ENCODE results near the gene FOXP2.
A peak's percentile ranks its signal among the peaks of the same experiment; 100 is the strongest.
"Not testable (repeated sequence)": the region's sequence is repeated elsewhere in the genome, so short reads cannot be mapped to it uniquely, and the experiment has no call there.

Gene FOXP2

DNA sequence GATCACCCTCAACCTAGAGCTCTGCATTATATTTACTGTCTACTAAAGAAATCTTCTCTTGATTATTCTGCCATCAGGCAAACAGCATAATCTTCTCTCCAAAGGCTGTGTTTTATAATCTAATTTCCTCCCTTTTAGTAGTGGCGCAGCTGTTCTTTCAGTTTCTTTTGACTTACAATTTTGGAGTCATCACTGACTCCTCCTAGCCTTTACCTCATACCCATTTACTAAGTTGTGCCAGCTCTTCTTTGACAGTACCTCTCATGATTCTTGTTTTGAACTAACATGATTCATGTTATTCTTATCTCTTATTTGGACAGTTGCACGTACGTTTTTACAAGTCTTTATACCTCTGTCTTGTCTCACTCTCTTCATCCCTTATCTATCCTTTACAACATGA lies 113.0 kb downstream of the FOXP2 start:
- TF ChIP-seq, protein P1, sequence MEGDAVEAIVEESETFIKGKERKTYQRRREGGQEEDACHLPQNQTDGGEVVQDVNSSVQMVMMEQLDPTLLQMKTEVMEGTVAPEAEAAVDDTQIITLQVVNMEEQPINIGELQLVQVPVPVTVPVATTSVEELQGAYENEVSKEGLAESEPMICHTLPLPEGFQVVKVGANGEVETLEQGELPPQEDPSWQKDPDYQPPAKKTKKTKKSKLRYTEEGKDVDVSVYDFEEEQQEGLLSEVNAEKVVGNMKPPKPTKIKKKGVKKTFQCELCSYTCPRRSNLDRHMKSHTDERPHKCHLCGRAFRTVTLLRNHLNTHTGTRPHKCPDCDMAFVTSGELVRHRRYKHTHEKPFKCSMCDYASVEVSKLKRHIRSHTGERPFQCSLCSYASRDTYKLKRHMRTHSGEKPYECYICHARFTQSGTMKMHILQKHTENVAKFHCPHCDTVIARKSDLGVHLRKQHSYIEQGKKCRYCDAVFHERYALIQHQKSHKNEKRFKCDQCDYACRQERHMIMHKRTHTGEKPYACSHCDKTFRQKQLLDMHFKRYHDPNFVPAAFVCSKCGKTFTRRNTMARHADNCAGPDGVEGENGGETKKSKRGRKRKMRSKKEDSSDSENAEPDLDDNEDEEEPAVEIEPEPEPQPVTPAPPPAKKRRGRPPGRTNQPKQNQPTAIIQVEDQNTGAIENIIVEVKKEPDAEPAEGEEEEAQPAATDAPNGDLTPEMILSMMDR (IDR thresholded peaks at IDR 0.05; ENCODE audit: insufficient read depth, low read depth, low read length, missing control alignments): no peak
- H3K4me3 ChIP-seq (ENCODE audit: low read length): no peak overlapping the region
- DNase-seq (ENCODE audit: low read depth): no peak

DNA sequence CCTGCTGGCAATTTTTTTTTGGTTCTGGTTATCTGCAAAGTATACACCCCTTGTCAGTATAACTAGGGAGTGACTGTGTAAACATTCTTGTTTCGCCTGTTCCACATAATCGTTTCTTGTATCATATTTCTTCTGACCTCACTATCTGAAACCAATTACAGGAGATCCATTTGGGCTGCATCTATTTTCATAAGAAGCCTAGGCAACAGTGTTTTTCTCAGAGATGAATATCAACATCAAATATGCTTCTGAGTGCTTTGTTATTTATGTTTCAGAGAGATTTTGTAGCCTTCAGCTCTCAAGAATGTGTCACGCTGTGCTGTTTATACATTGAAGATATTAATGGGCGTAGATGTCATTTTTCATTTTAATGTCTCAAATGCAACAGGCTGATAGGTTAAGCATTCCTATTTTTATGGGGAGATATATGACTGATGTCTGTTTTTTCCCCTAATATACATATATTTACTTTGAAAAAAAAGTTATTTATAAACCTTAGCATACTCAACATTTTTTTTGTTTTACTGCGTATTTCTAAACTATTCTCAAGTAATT lies 115.5 kb downstream of the FOXP2 start:
- TF ChIP-seq, protein P1 (IDR thresholded peaks at IDR 0.05; ENCODE audit: insufficient read depth, low read depth, low read length, missing control alignments): no peak
- H3K4me3 ChIP-seq (ENCODE audit: low read length): no peak overlapping the region
- DNase-seq (ENCODE audit: low read depth): peak; percentile 14

DNA sequence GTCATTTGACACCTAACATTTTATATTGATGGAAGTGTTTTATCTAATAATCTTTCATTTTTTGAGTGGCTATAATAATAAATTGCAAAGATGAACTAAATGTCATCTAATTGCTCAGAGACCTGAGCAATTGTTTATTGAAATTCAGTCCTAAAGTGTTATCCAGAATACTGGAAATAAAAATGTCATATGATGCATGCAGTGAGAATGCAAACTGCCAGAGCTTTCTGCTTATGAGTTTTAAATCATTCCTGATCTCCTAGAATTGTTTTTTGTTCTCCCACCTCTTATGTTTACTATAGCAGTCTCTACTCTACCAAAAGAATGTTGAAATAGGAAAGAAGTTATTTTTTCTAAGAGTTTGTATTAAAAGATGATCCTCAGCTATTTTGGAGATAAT lies 116.7 kb downstream of the FOXP2 start:
- H3K4me3 ChIP-seq (ENCODE audit: low read length): no peak overlapping the region
- no peak for DNase-seq (ENCODE audit: low read depth)
- TF ChIP-seq, protein P1 (IDR thresholded peaks at IDR 0.05; ENCODE audit: insufficient read depth, low read depth, low read length, missing control alignments): no peak

DNA sequence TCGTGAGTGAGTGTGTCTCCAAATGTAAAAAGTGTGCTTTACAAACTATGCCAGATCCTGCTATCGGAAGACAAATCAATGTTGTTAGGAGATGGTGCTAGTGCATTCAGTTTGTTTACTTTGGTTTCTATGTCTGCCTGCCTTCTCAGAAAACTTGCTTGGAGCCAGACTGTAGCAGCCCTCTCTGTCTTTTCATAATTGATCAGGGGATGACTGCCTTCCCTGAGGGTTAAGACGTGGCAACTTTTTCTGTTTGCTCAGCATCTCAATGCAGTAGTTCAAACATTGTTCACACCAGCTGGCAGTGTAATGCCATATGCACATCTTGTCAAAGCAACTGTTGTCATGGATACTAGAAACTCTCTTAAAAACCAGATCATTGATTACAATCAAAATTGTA lies 118.5 kb downstream of the FOXP2 start:
- TF ChIP-seq, protein P1 (IDR thresholded peaks at IDR 0.05; ENCODE audit: insufficient read depth, low read depth, low read length, missing control alignments): no peak
- H3K4me3 ChIP-seq (ENCODE audit: low read length): no peak overlapping the region
- DNase-seq (ENCODE audit: low read depth): no peak

DNA sequence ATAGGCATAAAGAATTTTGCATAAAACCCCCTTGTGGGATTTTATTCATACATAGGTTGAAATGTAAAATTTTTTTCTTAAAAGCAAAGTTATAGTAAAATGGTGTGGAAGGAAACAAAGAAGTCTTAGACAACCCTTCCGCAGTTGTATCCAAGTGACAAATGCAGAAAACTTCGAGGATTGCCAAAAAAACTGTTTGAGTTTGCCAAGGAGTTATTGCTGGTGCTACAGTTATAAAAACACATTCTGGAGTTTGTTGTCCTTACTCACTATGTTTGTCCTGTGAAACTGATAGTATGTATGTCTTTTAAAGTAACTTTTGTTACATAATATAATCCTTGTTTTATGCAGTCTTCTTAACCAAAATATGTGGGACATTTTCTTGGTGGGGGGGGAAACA lies 120.3 kb downstream of the FOXP2 start:
- TF ChIP-seq, protein P1 (IDR thresholded peaks at IDR 0.05; ENCODE audit: insufficient read depth, low read depth, low read length, missing control alignments): no peak
- H3K4me3 ChIP-seq (ENCODE audit: low read length): no peak overlapping the region
- no peak for DNase-seq (ENCODE audit: low read depth)

DNA sequence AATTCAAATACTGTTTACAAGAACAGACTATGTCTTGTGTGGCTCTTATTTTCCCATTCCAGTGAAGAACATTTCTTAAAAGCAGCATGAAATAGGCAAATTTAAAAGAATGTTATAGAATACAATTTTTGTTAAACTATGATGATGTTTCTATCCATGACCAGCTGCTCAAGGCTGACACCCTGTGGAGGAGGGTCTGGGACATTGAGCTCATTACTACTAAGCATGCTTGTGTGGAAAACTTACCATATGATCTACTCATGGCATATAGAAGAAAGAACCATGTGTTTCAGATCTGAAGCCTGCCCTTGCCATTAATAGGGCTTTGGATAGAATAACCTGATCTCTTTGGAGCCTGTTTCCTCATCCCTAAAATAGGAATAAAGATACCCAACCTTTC lies 125.0 kb downstream of the FOXP2 start:
- no peak overlapping the region for H3K4me3 ChIP-seq (ENCODE audit: low read length)
- TF ChIP-seq, protein P1 (IDR thresholded peaks at IDR 0.05; ENCODE audit: insufficient read depth, low read depth, low read length, missing control alignments): peak; percentile 68
- DNase-seq (ENCODE audit: low read depth): peak; percentile 32

DNA sequence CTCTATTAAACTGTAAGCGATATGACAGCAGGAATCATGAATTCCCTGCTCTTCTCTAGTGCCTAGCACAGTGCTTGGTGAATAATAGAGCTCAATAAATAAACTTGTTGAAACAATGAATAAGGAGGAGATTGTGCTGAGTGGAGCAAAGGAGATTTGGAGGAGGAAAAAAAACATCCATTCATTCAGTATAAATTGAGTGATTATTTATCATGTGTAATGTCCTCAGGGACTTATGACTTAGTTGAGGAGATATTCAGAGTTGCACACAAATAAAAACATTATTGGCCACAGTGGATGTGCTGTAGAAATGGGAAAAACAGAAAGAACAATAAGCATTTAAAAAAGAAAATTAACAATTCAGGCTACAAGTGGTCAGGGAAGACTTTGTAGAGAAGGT lies 125.7 kb downstream of the FOXP2 start:
- no peak for DNase-seq (ENCODE audit: low read depth)
- H3K4me3 ChIP-seq (ENCODE audit: low read length): no peak overlapping the region
- TF ChIP-seq, protein P1 (IDR thresholded peaks at IDR 0.05; ENCODE audit: insufficient read depth, low read depth, low read length, missing control alignments): no peak

DNA sequence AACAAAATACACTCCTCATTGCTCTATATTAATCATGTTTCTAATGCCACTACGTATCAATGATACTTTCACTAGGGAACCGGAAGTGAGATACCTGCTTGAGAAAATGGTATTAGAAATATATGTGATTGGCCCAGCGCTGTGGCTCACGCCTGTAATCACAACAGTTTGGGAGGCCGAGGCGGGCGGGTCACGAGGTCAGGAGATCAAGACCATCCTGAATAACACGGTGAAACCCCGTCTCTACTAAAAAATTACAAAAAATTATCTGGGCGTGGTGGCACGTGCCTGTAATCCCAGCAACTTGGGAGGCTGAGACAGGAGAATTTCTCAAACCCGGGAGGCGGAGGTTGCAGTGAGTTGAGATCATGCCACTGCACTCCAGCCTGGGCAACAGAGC lies 132.7 kb downstream of the FOXP2 start:
- DNase-seq (ENCODE audit: low read depth); H3K4me3 ChIP-seq (ENCODE audit: low read length): not testable (repeated sequence)
